Measurements from ENCODE around the gene MAML3. TPM values are rescaled to one million over a fixed set of nuclear protein-coding genes. Genes with fewer than 3 reads are reported as not detected.
A peak's percentile ranks its signal among the peaks of the same experiment; 100 is the strongest.

Gene MAML3
- total and polyA plus RNA-seq, 10 donors, result 0.63 to 18.4 (median 12.7) TPM

DNA sequence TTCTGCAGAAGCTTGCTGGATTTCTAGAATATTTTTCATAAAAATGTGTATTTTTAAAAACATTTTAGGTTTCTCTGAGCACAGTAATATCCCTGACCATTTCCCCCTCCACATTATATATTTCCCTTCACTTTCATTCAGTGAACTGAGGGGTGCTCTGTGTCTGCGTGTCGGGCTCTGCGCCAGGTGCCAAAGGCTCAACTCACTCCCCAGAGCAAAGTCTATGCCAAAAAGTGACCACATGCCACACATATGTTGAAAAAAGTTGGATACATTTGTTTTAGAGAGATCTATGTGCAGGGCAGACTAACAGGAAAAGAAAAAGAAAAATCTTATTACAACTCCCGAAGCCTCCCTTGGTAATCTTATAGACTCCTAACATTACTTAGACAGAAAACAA lies 254.6 kb downstream of the MAML3 start:
- DNase-seq, result no peak
- H3K36me3 ChIP-seq, result no peaks in the 10 kb centered on the region
- H3K27me3 ChIP-seq (replicated peaks in 1 of 7), result no peaks in the 10 kb centered on the region
- H3K27ac ChIP-seq, result no peak overlapping the region
- TF ChIP-seq POLR2A (IDR thresholded peaks at IDR 0.05), result no peak
- no peak for TF ChIP-seq CTCF (IDR thresholded peaks at IDR 0.05 in 8 of 11, conservative IDR thresholded peaks at IDR 0.05 in 3 of 11)
- no peak for TF ChIP-seq POLR2AphosphoS5 (IDR thresholded peaks at IDR 0.05)
- peaks cover 0 to 22% (median 6%) of the 10 kb centered on the region in 6 donors for H3K4me1 ChIP-seq
- no peaks in the 10 kb centered on the region for H3K9me3 ChIP-seq
- intact Hi-C loops (cut with DNase I; ENCODE audit: low total_unique reads), result no loop called here
- WGBS, 5 donors, result 94 to 99% (median 97%) methylated on average over 4 of the region's 4 CpGs
- H3K4me3 ChIP-seq, result no peak overlapping the region

- Histone ChIP-seq H3K4me3 (peak overlapping the region in 3 of 8 donors; percentile 8 to 50 (median 23)), H3K27me3 (replicated peaks in 1 of 7) (no peaks in the 10 kb centered on the region), H3K27ac (peak overlapping the region in 7 of 8 donors; percentile 14 to 69 (median 53)), H3K4me1 (peaks cover 0 to 14% (median 5%) of the 10 kb centered on the region in 6 donors), H3K9me3 (no peaks in the 10 kb centered on the region), H3K36me3 (no peaks in the 10 kb centered on the region)
- no peak for DNase-seq
- intact Hi-C loops (cut with DNase I; ENCODE audit: low total_unique reads), result no loop called here
- TF ChIP-seq CTCF (IDR thresholded peaks at IDR 0.05 in 8 of 11, conservative IDR thresholded peaks at IDR 0.05 in 3 of 11) (no peak), POLR2A (IDR thresholded peaks at IDR 0.05) (no peak), POLR2AphosphoS5 (IDR thresholded peaks at IDR 0.05) (no peak)
- 27 to 40% (median 30%) methylated on average over 3 of the region's 3 CpGs for WGBS, 5 donors
Observed at GRCh38 chr4:139898293-139898692, 255.7 kb downstream of the MAML3 start.

GRCh38 chr4:139896091-139896604 lies 257.8 kb downstream of the MAML3 start:
- H3K27ac ChIP-seq, result no peak overlapping the region
- intact Hi-C loops (cut with DNase I; ENCODE audit: low total_unique reads), result no loop called here

GRCh38 chr4:139893801-139894200 lies 260.2 kb downstream of the MAML3 start:
- no peak for TF ChIP-seq POLR2AphosphoS5 (IDR thresholded peaks at IDR 0.05)
- TF ChIP-seq CTCF (IDR thresholded peaks at IDR 0.05 in 8 of 11, conservative IDR thresholded peaks at IDR 0.05 in 3 of 11), result no peak
- no peak for TF ChIP-seq POLR2A (IDR thresholded peaks at IDR 0.05)
- Histone ChIP-seq H3K9me3 (no peaks in the 10 kb centered on the region), H3K36me3 (no peaks in the 10 kb centered on the region), H3K4me3 (no peak overlapping the region), H3K27ac (no peak overlapping the region), H3K27me3 (replicated peaks in 1 of 7) (no peaks in the 10 kb centered on the region), H3K4me1 (peaks cover 0 to 17% (median 3%) of the 10 kb centered on the region in 6 donors)
- WGBS, 5 donors, result 87 to 93% (median 88%) methylated on average over 4 of the region's 4 CpGs
- intact Hi-C loops (cut with DNase I; ENCODE audit: low total_unique reads), result no loop called here
- DNase-seq, result no peak

More at GRCh38 chr4:139896091-139896604, 257.8 kb downstream of the MAML3 start:
- peaks cover 0 to 14% (median 5%) of the 10 kb centered on the region in 6 donors for H3K4me1 ChIP-seq
- no peak overlapping the region for H3K4me3 ChIP-seq
- no peaks in the 10 kb centered on the region for H3K36me3 ChIP-seq
- no peaks in the 10 kb centered on the region for H3K27me3 ChIP-seq (replicated peaks in 1 of 7)
- TF ChIP-seq POLR2A (IDR thresholded peaks at IDR 0.05), result no peak
- TF ChIP-seq POLR2AphosphoS5 (IDR thresholded peaks at IDR 0.05), result no peak
- no peak for TF ChIP-seq CTCF (IDR thresholded peaks at IDR 0.05 in 8 of 11, conservative IDR thresholded peaks at IDR 0.05 in 3 of 11)
- no peak for DNase-seq
- 88 to 93% (median 91%) methylated on average over 6 of the region's 6 CpGs for WGBS, 5 donors
- H3K9me3 ChIP-seq, result no peaks in the 10 kb centered on the region

Measured in spleen (tissue), 11 donors.